Stimulated activated CD8-positive, alpha-beta memory T cell treated with anti-CD3 and anti-CD28 coated beads, Interleukin-2, amount 100 ng/mL, for 1 hour (primary cell): ENCODE data around the gene FYCO1.

ENCODE experiments used
- DNase-seq, 2 donors: peaks; one replicate each; pipeline ENCODE4 v3.0.0-alpha.2; 2020; ENCODE audit warnings: low read depth in 2 of 2

FYCO1 gene

DNA sequence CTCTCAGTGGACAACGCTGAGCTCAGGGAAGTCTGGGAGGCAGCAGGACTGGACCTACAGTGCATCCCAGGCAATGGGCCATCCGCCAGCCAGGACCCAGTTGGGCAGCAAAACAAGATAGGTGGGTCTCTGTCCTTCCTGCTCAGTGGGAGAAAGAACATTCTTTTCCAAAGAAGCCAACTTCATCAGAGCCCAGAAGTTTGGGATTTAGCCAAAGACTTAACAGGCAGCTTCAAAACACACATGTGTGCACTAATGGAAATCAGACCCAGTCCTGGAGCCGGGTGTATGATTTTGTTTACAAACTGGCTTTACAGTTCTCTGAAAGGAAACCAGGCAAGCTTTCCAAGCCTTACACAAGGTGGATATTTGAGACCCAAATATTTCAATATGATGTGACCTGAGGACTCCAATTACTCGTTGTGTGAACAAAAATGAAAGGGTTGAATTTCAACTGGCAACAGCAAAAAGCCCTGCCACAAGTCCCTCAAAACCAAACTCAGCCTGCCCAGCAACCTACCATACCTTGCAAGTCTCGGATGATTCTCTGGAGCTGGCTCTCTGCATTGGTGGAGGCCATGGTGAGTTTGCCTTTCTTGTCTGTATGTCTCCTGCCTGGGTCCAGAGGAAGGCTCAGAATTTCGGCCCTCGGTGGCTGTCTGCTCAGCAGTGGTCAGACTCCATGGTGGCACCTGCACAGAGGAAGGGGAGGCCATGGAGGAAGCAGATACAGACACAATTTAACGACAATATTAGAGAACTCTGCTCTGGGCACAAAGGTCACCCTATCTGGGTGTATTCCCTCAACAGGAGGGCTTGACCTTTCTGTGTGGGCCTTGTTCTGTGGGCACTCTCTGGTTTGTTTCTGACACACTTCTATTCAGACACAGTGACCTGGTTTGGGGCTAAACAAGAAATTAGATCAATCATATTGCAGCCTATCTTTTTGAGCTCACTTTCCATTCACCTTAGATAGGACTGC lies 11.0 kb downstream of the FYCO1 start:
- no peak for DNase-seq

DNA sequence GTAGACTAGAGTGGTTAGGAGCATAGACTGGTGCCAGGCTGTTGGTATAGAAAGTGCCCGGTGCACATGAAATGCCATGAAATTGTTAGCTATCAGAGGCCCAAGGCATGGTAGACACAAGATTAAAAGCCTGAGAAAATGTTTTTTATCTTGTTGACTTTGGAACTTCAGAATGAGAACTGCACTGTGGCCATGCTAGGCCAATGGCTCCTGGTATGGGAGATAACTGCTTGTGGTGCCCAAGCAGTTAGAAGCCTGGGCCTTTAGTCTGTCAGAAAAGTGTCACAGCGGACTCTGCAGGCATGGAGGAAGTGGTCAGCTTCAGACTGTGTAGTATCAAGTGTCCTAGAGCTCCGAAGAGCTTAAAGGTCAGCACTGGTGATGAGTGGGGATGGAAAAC lies 11.9 kb downstream of the FYCO1 start:
- DNase-seq, result no peak

DNA sequence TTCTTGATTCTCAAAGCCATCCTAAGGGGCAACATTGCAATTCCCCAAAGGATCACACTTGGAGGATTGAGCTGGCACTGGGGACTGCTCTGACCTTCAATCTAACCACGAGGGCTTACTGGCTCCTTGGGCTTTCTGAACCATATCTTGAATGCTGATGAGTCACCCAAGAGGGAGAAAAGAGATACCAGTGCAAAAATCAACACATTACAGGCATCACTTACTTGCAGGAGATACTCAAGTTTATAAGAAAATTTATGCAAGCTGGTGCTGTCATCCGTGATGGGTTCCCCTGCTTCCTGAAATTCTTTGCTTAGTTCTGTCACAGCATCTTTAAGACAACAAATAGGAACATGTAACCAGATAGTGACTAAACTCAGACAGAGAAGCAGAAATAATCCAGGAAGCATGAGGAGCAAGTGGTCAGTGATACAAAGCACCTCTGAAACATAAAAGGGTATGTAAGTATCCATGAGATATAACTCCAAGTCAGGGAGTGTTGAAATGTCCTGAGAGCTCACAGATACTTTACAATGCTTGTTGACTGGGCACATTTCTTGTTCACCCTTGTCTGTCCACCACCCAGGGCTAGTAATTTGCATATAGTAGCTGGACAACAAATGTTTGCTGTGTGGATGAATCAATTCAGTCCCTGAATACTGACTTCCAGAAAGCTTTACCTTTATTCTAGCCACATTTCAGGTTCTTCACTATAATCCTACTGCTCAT lies 14.1 kb downstream of the FYCO1 start:
- DNase-seq, result no peak

DNA sequence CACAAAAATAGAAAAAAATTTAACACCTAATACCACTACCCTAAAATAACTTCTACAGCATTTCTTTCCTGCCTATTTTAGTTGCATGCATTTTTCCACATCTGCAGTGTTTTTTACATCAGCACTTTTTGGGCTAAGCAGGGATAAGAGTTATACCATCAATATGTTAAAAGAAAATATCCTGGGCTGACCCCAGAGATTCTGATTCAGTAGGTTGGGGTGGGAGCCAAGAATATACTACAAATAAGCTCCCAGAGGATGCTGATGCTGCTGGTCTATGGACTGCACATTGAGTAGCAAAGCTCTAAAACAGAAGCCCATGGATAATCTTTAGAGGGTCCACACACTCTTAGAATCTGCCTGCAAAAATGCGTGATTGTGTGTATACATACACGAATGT lies 14.8 kb downstream of the FYCO1 start:
- no peak for DNase-seq

DNA sequence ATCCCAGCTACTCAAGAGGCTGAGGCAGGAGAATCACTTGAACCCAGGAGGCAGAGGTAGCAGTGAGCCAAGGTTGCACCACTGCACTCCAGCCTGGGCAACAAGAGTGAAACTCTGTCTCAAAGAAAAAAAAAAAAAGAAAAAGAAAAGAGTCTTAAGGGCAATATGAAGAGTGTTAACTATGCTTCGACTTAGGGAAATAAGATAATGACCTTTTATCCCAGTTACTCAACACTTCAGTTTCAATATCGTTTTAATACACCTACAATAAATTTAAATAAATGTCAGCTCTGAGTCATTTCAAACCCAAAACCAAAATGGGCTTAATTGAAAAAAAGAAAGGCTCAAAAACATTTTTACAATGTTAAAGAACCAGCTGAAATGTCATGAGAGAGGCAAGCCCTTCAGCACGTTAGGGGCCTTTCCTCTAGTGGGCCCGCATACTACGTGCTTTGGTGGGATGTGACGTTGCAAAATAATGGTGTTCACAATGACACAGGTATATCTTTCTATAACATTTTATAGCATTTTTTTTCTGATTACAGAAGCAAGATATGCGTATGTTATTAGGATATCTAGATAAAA lies 15.3 kb downstream of the FYCO1 start:
- DNase-seq, result no peak

DNA sequence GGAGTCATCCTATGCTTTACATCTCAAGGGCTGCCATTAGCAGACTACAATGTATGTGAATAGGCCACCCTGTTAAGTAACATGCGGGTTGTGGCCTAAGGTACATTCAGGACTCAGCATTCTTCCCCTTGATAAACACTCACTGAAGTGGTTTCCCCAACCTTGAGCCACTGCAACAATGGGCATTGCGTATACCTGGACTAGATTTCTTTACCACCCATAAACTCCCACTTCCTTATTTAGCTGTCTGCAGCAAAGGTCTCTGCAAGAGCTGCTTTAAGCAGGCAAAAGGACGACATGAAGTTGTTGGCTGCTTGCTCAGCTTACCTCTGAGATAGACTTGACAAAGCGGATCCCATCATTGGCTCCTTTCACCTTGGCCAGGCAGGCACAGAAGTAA lies 16.2 kb downstream of the FYCO1 start:
- no peak for DNase-seq

DNA sequence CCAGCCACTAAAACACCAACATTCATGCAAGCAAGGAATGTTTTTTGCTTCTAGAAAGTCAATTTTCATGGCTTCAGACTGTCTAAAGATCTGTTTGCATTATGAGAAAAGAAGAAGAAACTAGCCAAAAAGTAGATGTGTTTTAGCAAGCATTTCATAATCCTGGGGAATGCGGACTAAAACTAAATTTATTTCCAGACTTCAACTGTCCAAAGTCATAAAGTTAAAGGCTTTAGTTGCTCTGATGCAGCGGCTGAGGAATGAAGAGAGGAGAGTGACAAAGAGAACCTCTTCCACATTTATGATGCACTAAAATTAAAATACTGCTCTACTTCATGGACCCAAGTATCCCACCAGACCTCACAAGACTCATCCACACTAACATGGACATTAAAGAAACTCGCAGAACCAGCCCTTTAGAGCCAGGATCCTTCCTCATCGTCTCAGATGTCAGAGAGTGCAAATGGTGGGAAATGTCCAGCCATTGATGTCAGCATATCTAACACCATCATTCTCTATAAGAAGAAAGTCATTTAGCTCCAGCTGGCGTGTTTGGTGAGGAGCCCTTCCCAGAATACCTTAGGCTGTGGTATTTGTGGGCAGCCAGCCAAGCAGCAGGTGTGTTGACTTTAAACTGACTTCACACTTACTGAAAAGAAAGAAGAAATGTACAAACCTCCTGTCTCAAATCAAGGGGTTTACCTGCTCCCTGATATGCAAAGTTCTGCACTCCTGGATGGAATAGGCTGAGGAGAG lies 17.4 kb downstream of the FYCO1 start:
- DNase-seq, result no peak

DNA sequence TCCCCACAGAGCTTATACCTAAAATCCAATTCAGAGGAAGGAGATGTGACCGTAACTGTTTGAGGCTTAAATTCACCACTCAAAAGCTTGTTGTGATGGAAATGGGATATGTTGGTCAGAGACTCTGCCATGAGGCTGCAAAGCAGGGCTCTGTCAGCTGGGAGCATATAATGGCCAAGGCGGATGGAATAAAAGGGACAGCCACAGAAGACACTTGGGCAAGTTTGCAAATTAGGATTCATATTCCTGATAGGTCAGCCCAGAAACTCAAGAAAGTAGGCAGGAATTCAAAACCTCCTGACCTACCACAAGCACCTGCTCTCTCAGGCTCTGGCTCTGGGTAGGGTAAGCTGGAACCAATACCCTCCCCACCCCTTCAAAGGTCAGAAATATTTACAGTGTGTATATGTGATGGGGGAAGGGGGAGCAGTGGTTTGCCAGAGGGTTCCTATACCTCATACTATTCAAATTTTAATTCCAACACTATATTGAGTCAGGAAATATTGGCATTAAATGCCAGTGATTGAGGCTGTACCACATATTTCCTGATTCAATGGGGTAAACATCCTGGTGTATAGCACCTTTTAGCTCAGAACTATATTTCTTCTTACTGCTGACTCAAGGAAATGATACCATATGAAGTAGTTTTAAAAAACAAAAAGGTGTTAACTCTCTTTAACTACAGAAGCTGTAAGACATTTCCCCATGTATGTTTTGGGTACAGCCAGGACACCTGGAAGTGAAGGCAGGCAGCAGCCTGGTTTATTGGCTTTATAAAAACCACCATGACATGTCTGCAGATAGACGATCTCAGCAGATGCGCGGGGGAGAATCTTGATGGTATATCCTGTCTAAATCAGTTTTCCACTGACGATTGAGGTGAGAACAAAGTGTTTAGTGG lies 19.2 kb downstream of the FYCO1 start:
- DNase-seq, result no peak

DNA sequence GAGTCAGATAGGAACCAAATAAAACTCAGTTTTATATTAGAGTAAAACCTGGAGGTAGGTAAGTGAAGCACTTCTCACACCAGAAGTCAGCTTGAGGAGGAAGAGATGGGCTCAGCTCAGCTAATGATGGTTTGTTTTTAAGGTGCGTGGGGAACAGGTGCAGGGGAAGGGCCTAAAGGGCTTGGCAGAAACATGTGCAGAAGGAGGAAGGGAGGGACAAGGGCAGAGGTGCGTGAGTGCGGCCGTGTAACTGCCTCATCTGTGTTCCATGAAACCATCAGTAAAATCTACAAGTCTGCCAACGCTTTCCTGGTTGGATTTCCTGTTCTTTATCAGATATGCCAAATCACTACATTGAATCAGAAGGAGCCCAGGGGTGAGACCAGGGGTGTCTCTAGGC lies 19.9 kb downstream of the FYCO1 start:
- no peak for DNase-seq

DNA sequence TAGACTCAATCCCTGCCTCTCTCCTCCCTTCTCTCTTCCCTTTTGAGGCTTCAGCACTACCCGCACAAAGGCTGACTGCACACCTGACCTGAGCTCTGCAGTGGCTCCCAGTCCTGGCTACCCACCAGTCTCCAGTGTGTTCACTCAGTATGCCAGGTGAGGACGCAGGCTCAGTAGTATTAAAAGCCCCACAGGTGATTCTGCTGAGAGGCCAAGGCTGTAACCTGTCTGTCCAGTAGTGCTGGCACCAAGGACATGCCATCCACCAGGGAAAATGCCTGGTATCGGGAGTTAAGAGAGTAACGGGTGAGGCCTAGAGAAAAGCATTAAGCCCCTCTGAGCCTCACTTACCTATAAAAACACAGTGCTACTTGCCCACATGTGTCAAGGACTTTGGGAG lies 20.9 kb downstream of the FYCO1 start:
- no peak for DNase-seq

DNA sequence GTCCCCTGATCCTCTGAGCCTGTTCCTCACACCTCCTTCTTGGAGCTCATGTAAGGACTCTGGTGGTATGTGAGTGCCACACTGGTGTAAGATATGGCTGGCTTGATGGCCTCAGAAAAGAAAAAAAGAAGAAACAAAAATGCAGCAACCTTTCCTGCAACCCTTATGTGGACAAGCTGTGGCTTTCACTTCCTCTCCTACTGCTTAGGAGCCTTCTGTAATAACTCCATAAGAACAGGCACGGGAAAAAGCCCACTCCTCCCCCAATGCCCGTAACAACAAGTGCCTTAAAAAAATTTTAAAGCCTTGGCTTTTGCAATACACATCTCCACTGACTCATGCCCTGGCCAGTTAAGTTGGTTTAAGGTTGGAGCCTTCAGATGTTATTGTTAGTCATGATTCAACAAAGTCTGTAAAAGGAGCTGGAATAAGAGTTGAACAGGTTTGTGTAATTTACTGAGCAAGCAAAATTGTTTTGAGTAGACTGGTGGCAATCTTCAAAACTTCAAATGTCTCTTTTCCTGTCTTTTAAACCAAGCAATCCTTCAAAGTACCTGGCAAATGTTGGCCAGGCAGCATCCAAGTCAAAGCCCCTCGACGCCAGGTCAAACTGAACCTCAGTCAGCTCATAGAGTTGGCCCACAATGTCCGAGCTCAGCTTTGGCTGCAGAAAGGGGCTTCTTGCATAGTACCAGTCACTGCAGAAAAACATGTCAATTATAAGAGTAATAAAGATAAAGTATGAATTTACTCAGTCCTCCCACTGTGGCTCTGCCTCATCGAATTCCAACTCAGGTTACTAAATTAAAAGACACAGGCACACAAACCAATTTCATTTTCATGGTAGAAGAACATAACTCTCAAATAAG lies 22.9 kb downstream of the FYCO1 start:
- no peak for DNase-seq

DNA sequence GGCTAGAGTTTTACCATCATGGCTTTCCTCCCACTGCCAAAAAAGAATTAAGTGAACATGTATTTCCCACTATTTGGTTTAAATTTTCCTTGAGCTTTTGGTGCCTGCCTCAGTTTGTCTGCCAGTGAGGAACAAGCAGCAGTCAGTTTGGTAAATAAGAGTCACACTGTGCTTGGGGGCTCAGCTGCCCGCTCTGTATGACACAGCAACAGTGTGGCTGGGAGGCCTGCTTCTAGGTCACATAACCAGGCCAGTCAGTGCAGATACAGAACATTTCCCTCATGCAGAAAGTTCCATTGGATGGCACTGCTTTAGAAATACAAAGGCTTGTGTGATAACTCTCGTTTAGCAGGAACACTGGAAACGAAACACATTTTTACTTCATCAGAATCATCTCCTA lies 25.7 kb downstream of the FYCO1 start:
- DNase-seq, result no peak

DNA sequence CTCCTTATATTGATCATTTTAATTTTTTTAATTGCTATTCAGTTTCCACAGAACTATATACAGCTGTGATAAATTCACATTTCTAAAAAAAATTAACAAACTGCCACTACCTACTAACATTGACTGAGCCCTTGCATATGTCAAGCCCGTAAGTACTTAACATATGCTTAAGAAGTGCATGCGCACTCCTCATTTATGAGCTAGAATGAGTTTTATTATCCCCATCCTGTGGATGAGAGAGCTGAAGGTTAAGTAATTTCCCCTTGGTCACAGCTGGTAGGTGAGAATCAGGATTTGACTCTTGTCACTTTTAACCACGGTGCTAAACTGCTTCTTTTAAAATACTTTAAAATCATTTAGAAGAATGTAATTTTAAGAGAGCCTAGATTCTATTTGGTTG lies 26.5 kb downstream of the FYCO1 start:
- DNase-seq, result no peak

DNA sequence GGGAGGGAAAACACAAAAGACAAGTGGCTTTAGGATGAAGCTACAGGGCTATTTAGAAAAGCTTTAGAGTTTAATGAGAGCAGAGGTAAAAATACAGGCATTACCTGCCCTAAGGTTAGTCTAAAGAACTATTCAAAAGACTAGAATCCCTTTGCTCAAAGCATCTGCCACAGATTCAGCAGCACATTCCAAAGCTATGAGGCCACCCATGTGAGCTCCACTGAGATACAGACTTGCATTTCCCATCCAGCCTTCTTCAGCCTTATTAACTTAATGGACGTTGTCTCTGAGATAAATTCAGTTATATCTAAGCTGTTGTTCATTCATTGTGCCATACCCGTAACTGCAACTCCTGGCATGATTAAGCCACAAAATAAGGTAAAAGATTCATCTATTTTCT lies 26.9 kb downstream of the FYCO1 start:
- no peak for DNase-seq

DNA sequence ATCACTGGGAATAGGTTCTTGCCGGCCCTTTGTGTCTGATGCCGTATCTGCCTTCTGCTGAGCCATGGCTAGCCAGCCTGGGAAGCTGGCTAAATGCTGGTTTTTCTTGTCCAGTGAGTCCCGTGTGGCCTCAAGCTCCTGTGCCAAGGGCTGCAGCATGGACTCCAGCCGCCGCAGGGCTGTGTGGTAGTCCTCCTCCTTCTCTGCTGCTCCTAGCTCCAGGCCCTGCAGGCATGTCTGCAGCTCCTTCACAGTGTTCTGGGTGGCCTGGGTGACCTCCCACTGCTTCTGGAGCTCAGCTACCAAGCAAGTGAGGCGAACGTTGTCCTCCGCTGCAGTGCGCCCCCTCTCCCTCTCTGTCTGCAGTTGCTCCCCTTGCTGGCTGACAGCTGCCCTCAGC lies 27.5 kb downstream of the FYCO1 start:
- no peak for DNase-seq

DNA sequence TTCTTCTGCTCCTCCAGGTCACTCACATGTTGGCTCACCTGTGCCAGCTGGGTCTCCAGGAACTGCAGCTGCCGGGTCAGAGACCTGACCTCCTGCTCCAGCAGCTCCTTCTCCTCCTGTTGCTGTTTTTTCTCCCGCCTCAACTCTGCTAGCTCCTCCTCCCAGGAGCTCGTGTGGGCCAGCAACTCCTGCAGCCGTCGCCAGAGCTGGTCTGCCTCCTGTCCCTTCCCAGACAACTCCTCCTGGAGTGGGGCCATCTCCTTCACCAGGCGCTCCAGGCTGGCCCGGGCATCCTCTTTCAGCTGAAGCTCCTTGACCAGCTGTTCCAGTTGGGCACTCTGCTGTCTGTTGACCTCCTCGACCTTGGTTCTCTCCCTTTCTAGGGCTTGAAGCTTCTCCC lies 27.9 kb downstream of the FYCO1 start:
- DNase-seq, result no peak

DNA sequence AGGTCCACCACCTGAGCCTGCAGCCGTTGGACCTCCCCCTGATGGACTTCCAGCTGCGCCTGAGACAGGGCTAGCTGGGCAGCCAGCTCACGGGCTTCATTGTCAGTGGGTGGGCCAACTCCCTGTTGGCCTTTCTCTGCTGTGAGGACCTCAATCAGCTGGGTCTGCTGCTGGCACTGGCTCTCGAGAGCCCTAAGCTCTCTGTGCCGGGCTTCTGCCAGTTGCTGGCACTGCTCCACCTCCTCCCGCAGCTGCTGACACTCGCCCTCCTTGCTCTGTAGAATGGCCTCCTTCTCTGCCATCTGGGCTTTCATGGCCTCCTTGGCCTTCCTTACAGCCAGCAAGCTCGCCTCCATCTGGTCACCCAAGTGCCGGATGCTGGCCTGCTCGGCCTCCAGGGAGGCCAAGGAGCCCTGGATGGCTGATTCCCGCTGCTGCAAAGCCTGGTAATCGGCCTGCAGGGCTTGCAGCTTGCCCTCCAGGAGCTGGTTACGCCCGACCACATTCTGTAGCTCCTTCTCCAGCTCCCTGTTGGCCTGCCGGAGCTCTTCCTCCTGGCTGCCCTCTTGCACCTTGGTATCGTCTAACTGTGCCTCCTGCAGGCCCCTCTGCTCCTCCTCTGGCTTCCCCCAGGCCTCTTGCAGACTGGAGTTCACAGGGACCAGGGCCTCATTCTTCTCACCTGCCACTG lies 28.5 kb downstream of the FYCO1 start:
- DNase-seq, result no peak

DNA sequence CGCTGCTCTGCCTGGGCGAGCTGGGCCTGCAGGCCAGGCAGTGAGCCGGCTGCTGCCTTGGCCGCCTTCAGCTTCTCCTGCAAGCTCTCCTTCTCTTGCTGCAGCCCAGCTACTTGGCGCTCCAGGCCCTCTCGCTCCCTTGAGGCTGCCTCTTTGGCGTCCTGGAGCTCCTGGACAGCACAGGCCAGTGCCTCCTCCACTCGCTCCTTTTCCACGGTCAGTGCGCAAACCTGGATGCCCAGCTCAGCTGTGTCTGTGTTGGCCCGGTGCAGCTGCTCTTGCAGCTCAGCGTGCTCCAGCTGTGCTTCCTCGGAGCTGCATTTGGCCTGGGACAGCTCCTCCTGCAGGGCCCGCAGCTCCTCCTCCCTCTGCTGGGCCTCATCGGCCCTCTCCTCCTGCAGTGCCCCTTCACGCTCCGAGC lies 29.2 kb downstream of the FYCO1 start:
- no peak for DNase-seq

DNA sequence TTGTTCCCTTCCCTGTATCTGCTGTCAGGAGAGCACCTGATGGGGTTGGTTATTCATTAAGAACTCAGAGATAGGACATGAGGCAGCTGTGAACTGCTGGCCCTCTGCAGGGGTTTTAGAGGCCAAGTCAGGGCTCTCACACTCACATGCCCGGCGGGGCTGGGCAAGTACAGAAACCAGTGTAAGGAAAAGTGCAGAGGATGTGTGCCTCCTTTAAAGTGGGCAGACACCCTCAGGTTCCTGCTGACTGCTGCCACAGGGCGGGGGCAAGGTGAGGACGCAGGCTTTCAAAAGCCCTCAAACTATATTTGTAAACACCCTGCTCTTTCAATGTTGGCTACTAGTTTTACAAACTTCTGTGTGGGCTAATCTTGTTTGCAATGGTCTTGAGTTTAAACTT lies 30.0 kb downstream of the FYCO1 start:
- DNase-seq, result no peak
